Kidney epithelial cell (primary cell): Measurements from ENCODE around the gene MYH7B. TPM values are rescaled to one million over a fixed set of nuclear protein-coding genes. Genes with fewer than 3 reads are reported as not detected.

ENCODE experiments used
- DNase-seq: peaks from one replicate; pipeline ENCODE4 v3.0.0-alpha.2; 2010; ENCODE audit warnings: low read depth
- H3K27me3 ChIP-seq: 2 replicates; pipeline ENCODE4 v1.6.0; 2011; ENCODE audit warnings: low read length; ENCODE audit not compliant: control insufficient read depth, insufficient read depth
- H3K36me3 ChIP-seq: 2 replicates; pipeline ENCODE4 v1.5.1; 2011; ENCODE audit warnings: low read length; ENCODE audit not compliant: control insufficient read depth, insufficient read depth
- H3K4me3 ChIP-seq: 2 replicates; pipeline ENCODE4 v1.5.1; 2011; ENCODE audit warnings: low read depth, mild to moderate bottlenecking, control low read depth, low read length
- total RNA-seq: library from RNA; depleted of rRNA; stranded (reverse); fragments of >200 nt; gene quantifications from 2 replicates; pipeline ENCODE4 v1.2.3, GENCODE V29; 2015
- TF ChIP-seq, protein P1 (sequence below): IDR thresholded peaks from 2 replicates; pipeline ENCODE4 v1.5.1; 2011; ENCODE audit warnings: mild to moderate bottlenecking, moderate library complexity, low read length, control low read depth, inconsistent platforms; ENCODE audit not compliant: insufficient read depth, poor library complexity, severe bottlenecking

The MYH7B gene
- total RNA-seq, 1 donor from 2014 or later: 0.04 TPM

DNA sequence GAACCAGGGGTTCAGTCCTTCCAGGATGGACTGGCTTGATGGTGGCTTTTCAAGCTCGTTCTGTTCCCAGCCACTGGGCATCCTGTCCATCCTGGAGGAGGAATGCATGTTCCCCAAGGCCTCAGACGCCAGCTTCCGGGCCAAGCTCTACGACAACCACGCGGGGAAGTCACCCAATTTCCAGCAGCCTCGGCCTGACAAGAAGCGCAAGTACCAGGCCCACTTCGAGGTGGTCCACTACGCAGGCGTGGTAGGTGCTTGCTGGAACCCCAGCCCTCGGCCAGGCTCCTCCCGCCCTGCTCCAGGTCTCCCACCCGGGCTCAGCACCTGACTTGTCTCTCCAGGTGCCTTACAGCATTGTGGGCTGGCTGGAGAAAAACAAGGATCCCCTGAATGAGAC is 34.0 kb downstream of the MYH7B start:
- H3K27me3 ChIP-seq: peaks cover 23% of the 10 kb centered on the region
- DNase-seq: no peak
- H3K36me3 ChIP-seq: no peaks in the 10 kb centered on the region
- TF ChIP-seq, protein P1, sequence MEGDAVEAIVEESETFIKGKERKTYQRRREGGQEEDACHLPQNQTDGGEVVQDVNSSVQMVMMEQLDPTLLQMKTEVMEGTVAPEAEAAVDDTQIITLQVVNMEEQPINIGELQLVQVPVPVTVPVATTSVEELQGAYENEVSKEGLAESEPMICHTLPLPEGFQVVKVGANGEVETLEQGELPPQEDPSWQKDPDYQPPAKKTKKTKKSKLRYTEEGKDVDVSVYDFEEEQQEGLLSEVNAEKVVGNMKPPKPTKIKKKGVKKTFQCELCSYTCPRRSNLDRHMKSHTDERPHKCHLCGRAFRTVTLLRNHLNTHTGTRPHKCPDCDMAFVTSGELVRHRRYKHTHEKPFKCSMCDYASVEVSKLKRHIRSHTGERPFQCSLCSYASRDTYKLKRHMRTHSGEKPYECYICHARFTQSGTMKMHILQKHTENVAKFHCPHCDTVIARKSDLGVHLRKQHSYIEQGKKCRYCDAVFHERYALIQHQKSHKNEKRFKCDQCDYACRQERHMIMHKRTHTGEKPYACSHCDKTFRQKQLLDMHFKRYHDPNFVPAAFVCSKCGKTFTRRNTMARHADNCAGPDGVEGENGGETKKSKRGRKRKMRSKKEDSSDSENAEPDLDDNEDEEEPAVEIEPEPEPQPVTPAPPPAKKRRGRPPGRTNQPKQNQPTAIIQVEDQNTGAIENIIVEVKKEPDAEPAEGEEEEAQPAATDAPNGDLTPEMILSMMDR: no peak
- H3K4me3 ChIP-seq: no peak overlapping the region

DNA sequence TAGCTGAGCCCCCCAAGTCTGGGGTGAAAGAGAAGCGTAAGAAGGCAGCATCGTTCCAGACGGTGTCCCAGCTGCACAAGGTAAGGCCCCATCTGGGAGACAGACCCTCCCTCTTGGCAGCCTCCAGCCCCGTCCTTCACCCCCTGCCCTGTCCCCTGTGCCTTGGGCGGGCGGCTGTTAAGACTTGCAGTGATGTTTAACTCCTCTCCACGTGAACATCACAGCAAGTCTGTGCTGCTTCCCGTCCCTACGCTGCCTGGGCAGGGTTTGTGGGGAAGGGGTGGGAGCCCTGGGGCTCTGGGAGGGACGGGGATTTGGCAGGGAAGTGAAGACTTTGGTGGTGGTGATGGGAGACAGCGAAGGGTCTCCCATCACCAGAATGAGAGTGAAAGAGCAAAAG is 34.6 kb downstream of the MYH7B start:
- H3K4me3 ChIP-seq: no peak overlapping the region
- TF ChIP-seq, protein P1: no peak
- peaks cover 17% of the 10 kb centered on the region for H3K27me3 ChIP-seq
- no peak for DNase-seq
- no peaks in the 10 kb centered on the region for H3K36me3 ChIP-seq

DNA sequence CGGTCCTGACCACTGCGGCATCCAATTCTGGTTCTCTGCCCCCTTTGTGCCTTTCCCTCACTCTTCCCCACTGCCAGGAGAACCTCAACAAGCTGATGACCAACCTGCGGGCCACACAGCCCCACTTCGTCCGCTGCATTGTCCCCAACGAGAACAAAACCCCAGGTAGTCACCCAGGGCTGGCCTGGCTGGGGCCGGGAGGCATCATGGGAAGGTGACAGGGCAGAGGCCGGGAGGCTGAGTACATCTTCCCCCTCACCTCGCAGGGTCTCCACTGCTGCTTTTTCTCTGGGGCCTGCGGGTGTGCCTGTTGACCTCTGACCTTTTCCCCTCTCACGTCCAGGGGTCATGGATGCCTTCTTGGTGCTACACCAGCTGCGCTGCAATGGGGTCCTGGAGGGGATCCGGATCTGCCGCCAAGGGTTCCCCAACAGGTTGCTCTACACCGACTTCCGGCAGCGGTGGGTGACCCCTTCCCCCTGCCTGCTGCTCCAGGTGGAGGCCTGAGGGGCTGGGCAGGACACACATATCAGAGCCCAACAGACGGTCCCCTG is 35.1 kb downstream of the MYH7B start:
- DNase-seq: no peak
- TF ChIP-seq, protein P1: no peak
- H3K36me3 ChIP-seq: no peaks in the 10 kb centered on the region
- peaks cover 12% of the 10 kb centered on the region for H3K27me3 ChIP-seq
- no peak overlapping the region for H3K4me3 ChIP-seq

DNA sequence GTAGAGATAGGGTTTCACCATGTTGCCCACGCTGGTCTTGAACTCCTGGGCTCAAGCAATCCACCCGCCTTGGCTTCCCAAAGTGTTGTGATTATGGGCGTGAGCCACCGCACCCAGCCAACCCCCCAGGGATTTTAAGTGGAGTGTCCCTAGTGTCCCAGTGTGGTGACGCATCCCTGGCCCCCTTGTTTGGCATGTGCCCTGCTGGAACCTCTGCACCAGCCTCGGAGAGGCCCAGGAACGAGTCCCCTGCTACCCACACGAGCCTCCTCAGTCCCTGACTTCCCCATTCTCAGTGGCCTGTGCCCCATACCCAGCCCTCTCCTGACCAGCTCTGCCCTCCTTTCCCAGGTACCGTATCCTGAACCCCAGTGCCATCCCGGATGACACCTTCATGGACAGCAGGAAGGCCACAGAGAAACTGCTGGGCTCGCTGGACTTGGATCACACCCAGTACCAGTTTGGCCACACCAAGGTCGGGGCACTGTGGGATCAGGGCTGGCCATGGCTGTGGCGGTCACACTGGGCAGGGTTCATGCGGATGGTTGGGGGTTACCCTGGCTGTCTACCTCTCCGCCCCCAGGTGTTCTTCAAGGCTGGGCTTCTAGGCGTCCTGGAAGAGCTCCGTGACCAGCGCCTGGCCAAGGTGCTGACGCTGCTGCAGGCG is 37.2 kb downstream of the MYH7B start:
- Histone ChIP-seq H3K27me3 (no peaks in the 10 kb centered on the region), H3K4me3 (no peak overlapping the region), H3K36me3 (no peaks in the 10 kb centered on the region)
- TF ChIP-seq, protein P1: no peak
- DNase-seq: no peak

DNA sequence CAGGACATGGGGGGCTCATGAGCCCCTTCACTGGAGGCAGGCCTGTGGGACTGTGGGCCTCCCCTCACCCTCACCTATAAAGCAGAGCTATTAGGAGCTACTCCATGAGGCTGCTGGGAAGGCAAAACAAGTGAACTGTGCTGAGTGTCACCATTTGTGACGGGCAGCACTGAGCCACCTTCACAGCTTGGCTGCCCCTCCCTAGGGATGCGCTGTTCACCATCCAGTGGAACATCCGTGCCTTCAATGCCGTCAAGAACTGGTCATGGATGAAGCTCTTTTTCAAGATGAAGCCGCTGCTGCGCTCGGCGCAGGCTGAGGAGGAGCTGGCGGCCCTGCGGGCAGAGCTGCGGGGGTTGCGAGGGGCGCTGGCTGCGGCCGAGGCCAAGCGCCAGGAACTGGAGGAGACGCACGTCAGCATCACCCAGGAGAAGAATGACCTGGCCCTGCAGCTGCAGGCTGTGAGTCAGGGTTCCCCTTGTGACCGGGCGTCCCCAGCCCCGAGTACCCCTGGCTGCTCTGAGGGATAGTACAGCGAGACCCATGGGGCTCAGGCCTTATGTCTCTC is 38.4 kb downstream of the MYH7B start:
- no peaks in the 10 kb centered on the region for H3K27me3 ChIP-seq
- no peak overlapping the region for H3K4me3 ChIP-seq
- H3K36me3 ChIP-seq: peaks cover 5% of the 10 kb centered on the region
- DNase-seq: no peak
- TF ChIP-seq, protein P1: no peak
